GM21619 (cell line): ENCODE data around the gene PHC2.

Experiments
- ATAC-seq: cut with Tn5 transposase; IDR thresholded peaks from one replicate; pipeline ENCODE4 v1.9.1; 2021; ENCODE audit not compliant: unreplicated experiment

The PHC2 gene

DNA sequence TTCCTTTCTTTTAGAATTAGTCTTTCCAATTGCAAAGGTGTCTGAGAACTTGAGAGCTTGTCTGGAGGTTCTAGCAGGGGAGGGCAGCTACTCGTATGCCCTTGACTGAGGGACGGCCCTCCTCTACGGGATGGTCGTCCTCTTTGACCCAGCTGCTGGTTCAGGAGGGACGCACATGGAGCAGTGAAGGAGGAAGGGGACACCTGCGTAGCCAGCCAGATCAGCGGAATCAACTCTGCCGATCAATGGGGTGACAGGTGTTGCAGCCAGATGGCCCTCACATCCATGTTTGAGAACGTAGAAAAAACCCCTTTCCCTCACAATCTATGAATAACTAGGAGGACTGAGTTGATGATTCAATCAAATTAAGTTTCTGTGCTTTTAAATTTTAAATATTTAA, 94.3 kb downstream of the PHC2 start:
- no peak for ATAC-seq

DNA sequence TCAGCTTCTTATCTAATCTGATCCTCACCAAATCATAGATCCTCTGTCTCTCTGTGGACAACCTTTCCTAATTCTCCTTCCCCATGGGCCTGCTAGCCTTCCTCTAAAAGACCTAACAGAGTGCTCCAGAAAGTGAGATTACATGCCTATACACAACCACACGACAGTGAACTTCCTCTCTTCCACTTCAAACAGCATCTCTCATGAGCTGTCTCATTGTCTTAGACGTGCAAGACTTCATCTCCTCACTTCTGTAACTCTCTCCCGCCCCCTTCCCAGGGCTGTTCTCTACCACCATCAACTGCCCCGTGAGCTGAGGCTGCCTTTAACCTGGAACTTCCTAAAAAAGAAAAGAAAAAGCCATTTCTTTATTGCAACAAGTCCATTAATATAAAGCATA, 95.9 kb downstream of the PHC2 start:
- ATAC-seq: no peak

DNA sequence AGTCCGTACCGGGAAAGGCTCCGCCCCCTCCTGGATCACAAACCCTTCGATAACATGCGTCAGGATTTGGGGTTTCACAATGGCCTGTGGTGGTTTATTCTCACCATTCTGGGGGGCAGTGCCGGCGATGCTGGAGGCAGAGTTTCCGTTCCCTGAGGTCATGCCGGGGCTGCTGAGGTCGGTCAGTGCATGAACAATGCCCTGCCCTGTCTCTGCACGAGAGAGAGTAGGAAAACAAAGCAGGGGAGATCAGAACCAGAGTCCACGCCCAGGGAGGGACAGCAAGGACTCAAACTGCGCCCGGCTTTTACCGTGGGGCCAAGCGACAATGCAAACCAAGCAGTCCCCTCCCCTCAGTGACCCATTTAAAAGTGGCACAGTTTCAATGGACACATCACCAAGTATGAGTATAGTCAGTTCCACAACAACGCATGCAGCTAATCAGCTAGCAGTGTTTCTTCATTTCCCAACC, 96.8 kb downstream of the PHC2 start:
- ATAC-seq: no peak

GRCh38 chr1:33332881-33333280, 98.0 kb downstream of the PHC2 start:
- ATAC-seq: no peak

- no peak for ATAC-seq
Observed at GRCh38 chr1:33332357-33332789, 98.5 kb downstream of the PHC2 start.

DNA sequence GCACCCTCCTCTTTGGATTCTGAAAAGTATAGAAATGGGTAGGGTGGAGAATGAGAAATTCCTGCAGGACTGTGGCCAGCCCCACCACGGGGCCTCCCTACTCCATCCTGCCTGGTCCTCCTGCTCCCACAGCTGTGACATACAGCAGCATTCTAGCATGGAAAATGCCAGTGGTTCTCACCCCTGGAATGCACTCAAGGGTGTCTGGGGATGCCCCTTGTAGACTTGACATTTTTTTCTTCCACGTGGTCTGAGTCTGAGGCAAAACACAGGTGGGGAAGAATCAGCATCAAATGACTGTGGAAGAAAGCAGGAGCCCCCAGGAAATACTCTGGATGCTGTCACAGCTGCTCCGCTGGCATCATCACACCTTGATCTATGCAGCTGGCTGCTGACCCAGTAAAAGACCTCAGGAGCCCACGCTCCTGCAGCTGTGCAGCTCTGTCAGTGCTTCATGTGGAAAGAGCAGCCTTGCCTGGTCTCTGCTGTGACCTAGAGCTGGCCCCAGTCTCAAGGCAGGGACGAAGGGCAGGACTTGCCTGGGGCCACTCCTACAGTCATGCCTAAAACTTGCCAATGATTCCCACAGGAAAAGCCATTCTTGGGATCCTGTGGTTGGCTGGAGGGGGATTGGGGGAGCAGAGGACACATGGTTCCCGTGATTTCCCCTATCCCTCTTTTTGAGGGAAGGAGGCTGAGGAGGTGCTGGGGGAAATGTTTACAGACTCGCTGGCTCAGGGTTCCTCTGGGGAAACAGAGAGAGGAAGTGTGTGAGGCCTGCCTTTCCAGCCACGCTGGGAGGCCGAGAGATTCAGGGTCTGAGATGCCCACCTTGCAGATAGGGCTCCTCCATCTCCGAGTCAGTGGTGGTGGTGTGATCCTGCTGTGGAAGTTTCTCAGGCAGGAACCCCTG, 99.2 kb downstream of the PHC2 start:
- ATAC-seq: no peak

DNA sequence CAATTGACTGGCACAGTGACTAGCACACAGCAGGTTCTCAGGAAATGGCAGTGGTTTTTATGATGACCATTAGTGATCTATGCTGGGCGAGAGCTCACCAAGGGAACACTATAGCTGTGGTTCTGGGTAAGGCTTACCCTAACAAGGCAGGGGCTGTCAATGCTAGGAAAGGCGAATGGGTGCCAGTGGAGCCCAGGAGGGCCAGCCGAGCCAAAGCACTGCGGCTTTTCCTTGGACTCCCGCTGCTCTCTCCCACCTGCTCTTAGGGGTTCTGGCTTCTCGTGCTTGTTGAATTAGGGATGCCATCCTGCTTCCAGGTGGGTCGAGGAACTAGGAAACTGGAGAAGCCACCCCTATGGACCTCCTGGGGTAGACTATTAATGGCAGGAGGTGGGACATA, 100.0 kb downstream of the PHC2 start:
- ATAC-seq: no peak

DNA sequence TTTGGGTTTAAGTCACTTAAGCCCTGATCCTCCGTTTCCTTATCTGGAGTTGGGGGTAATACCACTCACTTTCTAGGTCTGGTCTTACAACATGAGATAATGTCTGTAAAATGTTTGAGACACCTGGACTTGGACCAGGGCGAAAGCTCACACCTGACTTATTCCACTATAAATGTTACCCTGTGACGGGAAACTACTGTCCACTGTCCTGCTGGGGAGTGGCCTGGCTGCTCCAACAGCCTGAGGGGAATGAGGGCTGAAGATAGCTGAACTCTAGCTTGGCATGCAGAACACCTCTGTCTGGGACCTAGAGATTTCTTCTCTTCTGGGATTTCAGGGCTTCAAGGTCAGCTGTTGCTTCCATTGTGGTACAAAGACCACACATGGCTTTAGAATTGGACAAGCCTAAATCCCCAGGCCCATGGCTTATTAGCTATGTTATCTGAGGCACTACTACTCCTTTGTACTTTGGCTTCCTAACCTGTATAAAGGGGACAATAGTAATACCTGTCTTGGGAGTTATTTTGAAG, 100.5 kb downstream of the PHC2 start:
- ATAC-seq: no peak

DNA sequence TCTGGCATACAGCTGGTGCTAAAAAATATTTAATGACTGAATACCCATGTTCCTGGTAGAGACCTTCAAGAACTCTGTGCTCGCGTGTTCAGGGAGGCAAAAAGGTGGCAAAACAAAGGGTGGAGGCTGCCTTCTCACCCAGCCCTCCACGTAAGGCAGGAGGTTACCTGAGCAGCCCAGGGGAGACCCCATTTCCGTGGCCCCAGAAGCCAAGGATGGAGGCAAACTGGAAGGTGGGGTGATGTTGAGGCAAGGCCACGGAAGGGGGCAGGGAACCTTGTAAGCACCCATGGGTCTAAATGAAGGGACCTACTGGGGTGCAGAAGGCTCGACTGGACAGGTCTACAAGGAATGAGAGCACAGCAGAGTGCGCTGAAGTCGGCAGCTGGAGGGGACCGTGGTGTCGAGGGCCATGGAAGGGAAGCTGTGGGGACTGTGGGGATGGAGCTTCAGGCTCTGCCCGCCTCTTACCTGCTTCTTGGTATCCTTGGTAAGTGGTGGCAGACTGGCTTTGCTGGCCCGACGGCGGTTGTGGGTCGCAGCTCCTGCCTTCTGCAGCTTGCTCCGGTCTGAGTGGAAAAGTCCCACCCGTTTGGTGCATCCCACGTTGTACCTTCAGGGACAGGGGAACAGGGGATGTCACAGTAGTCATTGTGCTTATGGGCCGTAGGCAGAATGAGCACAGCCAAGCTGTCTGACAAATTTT, 101.1 kb downstream of the PHC2 start:
- no peak for ATAC-seq

GRCh38 chr1:33328817-33329216, 102.1 kb downstream of the PHC2 start:
- no peak for ATAC-seq

GRCh38 chr1:33327587-33328325, 103.1 kb downstream of the PHC2 start:
- no peak for ATAC-seq

DNA sequence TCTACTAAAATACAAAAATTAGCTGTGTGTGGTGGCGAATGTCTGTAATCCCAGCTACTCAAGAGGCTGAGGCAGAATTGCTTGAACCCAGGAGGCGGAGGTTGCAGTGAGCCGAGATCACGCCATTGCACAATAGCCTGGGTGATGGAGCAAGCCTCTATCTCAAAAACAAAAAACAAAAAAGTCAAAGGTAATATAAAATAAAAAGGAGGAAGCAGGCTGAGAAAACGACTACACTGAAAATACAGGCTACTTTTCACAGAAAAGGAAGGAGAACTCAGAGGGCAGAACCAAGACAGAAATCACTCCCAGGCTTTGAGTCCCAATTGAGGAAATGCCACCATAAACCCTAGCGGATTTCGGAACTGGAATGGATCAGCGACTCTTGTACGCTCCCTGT, 104.1 kb downstream of the PHC2 start:
- no peak for ATAC-seq

- no peak for ATAC-seq
Observed at GRCh38 chr1:33324677-33325575, 106.0 kb downstream of the PHC2 start.

DNA sequence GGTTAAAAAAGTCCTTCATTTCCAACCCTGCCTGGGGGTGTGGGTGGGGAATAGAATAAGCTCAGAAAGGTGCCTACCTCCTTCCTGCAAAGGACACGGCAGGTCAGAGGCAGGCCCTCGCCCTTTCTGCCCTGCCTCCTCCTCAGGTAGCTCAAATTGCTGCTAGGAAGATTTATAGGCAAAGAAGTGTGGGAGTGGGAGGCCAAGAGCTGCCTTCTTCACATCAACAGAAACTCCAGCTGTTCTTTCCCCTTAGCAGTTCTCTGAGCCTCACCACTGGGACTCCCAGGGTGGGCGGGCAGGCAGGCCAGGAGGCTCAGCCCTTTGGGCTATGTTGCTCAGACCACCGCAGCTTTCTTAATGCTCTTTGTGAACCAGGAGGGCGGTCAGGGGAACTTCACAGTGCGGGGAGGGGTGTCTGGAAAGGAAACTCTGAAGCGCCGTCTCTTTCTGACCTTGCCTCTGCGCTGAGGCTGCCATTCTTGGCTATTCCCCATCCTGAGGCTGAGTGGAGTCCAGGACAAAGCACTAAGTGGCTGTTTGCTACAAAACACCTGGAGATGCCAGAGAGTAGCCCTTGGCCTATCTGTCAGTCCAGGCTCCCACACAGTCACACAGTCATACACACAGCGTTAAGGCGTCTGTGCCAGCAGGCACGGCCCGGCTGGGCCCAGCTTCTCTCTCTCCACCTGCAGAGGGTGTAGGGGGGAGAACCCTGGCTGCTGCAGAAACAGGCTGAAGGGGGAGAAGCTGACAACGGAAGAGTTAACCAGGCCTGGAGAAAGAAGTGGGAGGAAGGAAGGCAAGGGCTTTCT, 107.0 kb downstream of the PHC2 start:
- no peak for ATAC-seq

GRCh38 chr1:33322870-33323585, 107.9 kb downstream of the PHC2 start:
- ATAC-seq: no peak

GRCh38 chr1:33322109-33322508, 108.8 kb downstream of the PHC2 start:
- ATAC-seq: no peak

GRCh38 chr1:33321178-33321577, 109.7 kb downstream of the PHC2 start:
- ATAC-seq: no peak

- no peak for ATAC-seq
Observed at GRCh38 chr1:33320619-33321165, 110.2 kb downstream of the PHC2 start, which contains the start of gene A3GALT2. Gene A3GALT2, minus strand, starts transcription at chr1:33321098. Its CDS starts 0 bp downstream, at chr1:33321098.
